ENCODE data around the gene ECI1. TPM values are rescaled to one million over a fixed set of nuclear protein-coding genes. Genes with fewer than 3 reads are reported as not detected.

ECI1 gene
- total RNA-seq, 1 donor from 2014 or later, result 50.9 TPM

GRCh38 chr16:2284001-2284770, 32.8 kb upstream of the ECI1 start:
- Mint-ChIP-seq H3K27ac (ENCODE audit: unreplicated experiment) (peak overlapping the region; percentile 1), H3K4me1 (ENCODE audit: low read depth, unreplicated experiment) (peaks cover 18% of the 10 kb centered on the region), H3K27me3 (ENCODE audit: unreplicated experiment) (peaks cover 8% of the 10 kb centered on the region), H3K36me3 (ENCODE audit: unreplicated experiment) (peaks cover 5% of the 10 kb centered on the region), H3K4me3 (ENCODE audit: unreplicated experiment) (no peak overlapping the region), H3K9me3 (ENCODE audit: unreplicated experiment) (peaks cover 15% of the 10 kb centered on the region)
- DNase-seq, result no peak
- TF ChIP-seq, protein P1, sequence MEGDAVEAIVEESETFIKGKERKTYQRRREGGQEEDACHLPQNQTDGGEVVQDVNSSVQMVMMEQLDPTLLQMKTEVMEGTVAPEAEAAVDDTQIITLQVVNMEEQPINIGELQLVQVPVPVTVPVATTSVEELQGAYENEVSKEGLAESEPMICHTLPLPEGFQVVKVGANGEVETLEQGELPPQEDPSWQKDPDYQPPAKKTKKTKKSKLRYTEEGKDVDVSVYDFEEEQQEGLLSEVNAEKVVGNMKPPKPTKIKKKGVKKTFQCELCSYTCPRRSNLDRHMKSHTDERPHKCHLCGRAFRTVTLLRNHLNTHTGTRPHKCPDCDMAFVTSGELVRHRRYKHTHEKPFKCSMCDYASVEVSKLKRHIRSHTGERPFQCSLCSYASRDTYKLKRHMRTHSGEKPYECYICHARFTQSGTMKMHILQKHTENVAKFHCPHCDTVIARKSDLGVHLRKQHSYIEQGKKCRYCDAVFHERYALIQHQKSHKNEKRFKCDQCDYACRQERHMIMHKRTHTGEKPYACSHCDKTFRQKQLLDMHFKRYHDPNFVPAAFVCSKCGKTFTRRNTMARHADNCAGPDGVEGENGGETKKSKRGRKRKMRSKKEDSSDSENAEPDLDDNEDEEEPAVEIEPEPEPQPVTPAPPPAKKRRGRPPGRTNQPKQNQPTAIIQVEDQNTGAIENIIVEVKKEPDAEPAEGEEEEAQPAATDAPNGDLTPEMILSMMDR (IDR thresholded peaks at IDR 0.05; ENCODE audit: partially characterized antibody, unreplicated experiment), result no peak

- TF ChIP-seq, protein P1 (IDR thresholded peaks at IDR 0.05; ENCODE audit: partially characterized antibody, unreplicated experiment), result no peak
- H3K36me3 Mint-ChIP-seq (ENCODE audit: unreplicated experiment), result peaks cover 5% of the 10 kb centered on the region
- H3K27ac Mint-ChIP-seq (ENCODE audit: unreplicated experiment), result no peak overlapping the region
- H3K4me1 Mint-ChIP-seq (ENCODE audit: low read depth, unreplicated experiment), result peaks cover 18% of the 10 kb centered on the region
- DNase-seq, result peak; percentile 44
- H3K9me3 Mint-ChIP-seq (ENCODE audit: unreplicated experiment), result peaks cover 13% of the 10 kb centered on the region
- H3K4me3 Mint-ChIP-seq (ENCODE audit: unreplicated experiment), result no peak overlapping the region
- peaks cover 8% of the 10 kb centered on the region for H3K27me3 Mint-ChIP-seq (ENCODE audit: unreplicated experiment)
Observed at GRCh38 chr16:2282866-2283555, 31.6 kb upstream of the ECI1 start.

DNA sequence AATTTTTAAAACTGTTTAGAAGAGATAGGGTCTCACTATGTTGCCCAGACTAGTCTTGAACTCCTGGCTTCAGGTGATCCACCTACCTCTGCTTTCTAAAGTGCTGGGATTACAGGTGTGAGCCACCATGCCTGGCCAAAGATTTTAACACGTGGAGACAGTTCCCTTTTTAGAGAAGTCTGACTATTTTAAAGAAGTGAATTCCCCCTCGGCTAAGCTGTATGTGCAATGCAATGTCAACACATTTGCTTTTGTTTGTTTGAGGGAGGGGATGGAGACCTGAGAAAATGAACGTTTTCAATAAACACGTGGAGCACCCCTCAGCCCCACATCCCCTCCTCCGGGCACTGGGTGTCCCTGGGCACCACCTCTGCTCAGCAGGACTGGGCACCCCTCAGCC, 30.9 kb upstream of the ECI1 start:
- DNase-seq, result no peak
- Mint-ChIP-seq H3K9me3 (ENCODE audit: unreplicated experiment) (peaks cover 11% of the 10 kb centered on the region), H3K27me3 (ENCODE audit: unreplicated experiment) (peaks cover 8% of the 10 kb centered on the region), H3K27ac (ENCODE audit: unreplicated experiment) (no peak overlapping the region), H3K36me3 (ENCODE audit: unreplicated experiment) (peaks cover 5% of the 10 kb centered on the region), H3K4me3 (ENCODE audit: unreplicated experiment) (no peak overlapping the region), H3K4me1 (ENCODE audit: low read depth, unreplicated experiment) (peaks cover 18% of the 10 kb centered on the region)
- TF ChIP-seq, protein P1 (IDR thresholded peaks at IDR 0.05; ENCODE audit: partially characterized antibody, unreplicated experiment), result no peak

GRCh38 chr16:2280981-2281542, 29.7 kb upstream of the ECI1 start:
- peaks cover 18% of the 10 kb centered on the region for H3K4me1 Mint-ChIP-seq (ENCODE audit: low read depth, unreplicated experiment)
- no peak overlapping the region for H3K27ac Mint-ChIP-seq (ENCODE audit: unreplicated experiment)
- TF ChIP-seq, protein P1 (IDR thresholded peaks at IDR 0.05; ENCODE audit: partially characterized antibody, unreplicated experiment), result no peak
- H3K36me3 Mint-ChIP-seq (ENCODE audit: unreplicated experiment), result peaks cover 5% of the 10 kb centered on the region
- H3K9me3 Mint-ChIP-seq (ENCODE audit: unreplicated experiment), result peaks cover 12% of the 10 kb centered on the region
- no peak overlapping the region for H3K4me3 Mint-ChIP-seq (ENCODE audit: unreplicated experiment)
- H3K27me3 Mint-ChIP-seq (ENCODE audit: unreplicated experiment), result peaks cover 8% of the 10 kb centered on the region
- no peak for DNase-seq
